ENCODE results near the gene SCYL3.

Gene SCYL3

GRCh38 chr1:169809370-169810095 is 84.2 kb downstream of the SCYL3 start:
- no peak for DNase-seq

- DNase-seq = no peak
Observed at GRCh38 chr1:169804941-169805340, 88.8 kb downstream of the SCYL3 start.

- DNase-seq = no peak
Observed at GRCh38 chr1:169802888-169803287, 90.8 kb downstream of the SCYL3 start.
